GM21423 (cell line): ENCODE data around the gene CLIC4.
A peak's percentile ranks its signal among the peaks of the same experiment; 100 is the strongest.
"Not testable (repeated sequence)": the region's sequence is repeated elsewhere in the genome, so short reads cannot be mapped to it uniquely, and the experiment has no call there.

ENCODE experiments used
- ATAC-seq: cut with Tn5 transposase; IDR thresholded peaks from one replicate; pipeline ENCODE4 v1.9.1; 2021; ENCODE audit warnings: mild to moderate bottlenecking, moderate library complexity; ENCODE audit not compliant: unreplicated experiment

Gene CLIC4

DNA sequence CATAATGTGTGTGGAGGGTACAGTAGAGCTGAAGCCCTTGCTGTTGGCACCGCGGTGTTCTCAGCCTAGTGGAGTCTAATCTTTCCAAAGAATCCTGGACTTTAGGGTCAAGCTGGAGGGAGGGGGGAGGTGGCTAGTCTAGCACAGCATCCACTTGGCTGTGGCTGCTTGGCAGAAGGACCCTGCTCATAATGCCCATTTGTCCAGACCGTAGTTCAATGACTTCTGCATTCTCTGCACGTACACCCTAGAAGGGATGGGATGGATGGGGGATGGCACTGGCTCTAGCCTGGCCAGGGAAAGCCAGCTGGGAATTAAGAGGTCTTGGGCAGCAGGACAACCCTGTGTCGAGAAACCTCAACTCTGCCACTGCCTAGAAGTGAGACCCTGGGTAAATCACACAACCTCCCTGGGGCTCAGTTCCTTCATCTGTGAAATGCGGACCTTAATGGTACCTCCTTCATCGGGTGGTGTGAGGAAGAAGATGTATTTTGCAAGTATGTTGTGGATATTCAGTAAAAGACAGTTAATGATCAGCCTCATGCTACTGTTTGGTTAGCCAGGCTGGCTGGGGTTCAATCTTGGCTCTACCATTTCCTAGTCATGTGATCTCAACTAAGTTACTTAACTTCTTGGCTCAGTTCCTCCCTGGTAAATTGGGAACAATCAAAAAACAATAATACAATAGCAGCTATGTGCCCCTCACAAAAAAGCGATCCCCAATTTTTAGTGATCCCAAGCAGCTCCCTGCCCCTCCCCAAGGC lies 27.2 kb upstream of the CLIC4 start:
- no peak for ATAC-seq

DNA sequence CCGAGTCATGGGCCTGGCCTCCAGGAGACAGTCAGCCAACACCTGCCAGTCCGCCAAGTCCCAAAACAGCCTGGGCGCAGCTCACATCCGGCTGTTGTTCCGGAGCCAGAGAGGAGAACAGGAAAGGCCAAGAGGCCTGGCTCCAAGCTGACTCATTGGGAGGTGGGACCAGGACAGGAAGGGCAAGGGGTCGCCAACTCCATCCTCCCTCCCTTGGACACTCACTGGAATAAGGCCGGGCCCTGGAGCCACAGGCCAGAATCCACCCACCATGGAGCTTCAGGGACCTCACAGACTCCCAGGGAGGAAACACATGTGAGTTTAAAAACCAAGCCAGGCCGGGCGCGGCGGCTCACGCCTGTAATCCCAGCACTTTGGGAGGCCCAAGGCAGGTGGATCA lies 25.1 kb upstream of the CLIC4 start:
- ATAC-seq: no peak

- no peak for ATAC-seq
Measured at GRCh38 chr1:24721533-24721932, 23.7 kb upstream of the CLIC4 start.

GRCh38 chr1:24722073-24723035 lies 22.9 kb upstream of the CLIC4 start:
- ATAC-seq: not testable (repeated sequence)

- no peak for ATAC-seq
Measured at GRCh38 chr1:24724345-24725208, 20.7 kb upstream of the CLIC4 start.

DNA sequence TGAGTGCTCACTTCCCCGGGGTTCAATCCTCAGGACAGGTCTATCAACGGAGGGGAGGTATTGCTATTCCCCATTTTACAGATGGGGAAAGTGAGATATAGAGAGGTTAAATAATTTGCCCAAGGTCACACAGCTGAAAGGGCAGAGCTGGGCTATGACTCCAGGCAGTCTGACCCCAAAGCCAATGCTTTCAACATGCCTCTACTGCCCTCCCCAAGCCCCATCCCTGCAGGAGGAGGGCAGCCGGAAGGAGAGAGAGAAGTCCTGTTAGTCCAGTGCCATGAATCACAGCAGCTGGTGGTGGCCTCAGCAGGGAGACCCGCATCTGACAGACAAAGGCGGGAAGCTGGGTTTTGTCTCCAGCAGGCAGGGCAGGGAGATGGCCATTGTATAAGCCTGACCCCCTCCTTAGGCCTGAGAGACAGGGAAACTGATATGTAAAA lies 20.0 kb upstream of the CLIC4 start:
- ATAC-seq: no peak

- ATAC-seq: no peak
Measured at GRCh38 chr1:24726741-24727140, 18.5 kb upstream of the CLIC4 start.

GRCh38 chr1:24727501-24728216 lies 17.6 kb upstream of the CLIC4 start:
- ATAC-seq: no peak

DNA sequence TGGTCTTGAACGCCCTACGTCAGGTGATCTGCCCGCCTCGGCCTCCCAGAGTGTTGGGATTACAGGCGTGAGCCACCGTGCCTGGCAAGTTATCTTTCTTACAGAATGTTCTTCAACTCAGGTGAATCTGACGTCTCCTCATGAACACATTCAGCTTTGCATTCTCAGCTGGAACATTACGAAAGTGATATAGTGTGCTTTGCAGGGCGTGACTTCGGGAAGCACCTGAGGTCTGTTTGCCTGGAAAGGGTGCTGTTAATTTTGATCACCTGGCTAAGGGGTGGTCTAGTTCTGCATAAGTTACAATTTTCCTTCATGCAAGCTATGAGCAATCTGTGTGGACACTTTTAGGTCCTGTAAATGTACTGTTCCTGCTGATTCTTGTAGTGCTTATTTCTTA lies 16.3 kb upstream of the CLIC4 start:
- ATAC-seq: no peak

DNA sequence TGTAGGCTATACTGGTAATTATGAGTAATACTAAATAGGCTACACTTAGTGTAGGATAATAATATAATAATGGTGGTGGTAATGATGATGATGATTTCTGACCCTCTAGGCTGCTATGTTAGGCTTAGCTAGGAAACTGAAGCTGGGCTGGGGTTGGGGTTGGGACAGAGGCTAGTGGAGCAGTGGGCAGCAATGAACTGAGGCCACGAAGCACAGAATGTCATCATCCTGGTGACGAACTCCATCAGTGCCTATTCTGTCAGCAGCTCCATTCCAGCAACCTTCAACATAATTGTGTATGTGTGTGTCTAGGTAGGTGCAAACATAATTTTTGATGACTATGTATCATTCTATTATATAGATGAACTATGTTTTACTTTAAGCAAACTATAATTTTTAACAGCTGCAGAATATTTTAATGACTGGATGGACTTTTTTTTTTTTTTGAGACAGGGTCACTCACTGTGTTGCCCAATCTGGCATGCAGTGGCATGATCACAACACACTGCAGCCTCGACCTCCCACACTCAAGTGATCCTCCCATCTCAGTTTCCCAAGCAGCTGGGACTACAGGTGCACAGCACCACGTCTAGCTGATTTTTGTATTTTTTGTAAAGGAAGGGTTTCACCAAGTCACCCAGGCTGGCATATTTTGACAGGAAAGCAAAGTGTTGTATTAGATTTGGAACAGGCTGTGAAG lies 12.9 kb upstream of the CLIC4 start:
- no peak for ATAC-seq

DNA sequence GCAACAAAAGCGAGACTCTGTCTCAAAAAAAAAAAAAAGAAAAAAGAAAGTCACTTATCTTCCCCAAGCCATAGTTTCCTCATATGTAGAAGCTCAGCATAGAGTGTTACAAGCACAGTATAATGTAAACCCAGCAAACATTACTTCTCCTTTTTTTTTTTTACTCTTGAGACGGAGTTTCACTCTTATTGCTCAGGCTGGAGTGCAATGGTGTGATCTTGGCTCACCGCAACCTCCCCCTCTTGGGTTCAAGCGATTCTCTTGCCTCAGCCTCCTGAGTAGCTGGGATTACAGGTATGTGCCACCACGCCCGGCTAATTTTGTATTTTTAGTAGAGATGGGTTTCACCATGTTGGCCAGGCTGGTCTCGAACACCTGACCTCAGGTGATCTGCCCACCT lies 11.9 kb upstream of the CLIC4 start:
- peak; percentile 68 for ATAC-seq

DNA sequence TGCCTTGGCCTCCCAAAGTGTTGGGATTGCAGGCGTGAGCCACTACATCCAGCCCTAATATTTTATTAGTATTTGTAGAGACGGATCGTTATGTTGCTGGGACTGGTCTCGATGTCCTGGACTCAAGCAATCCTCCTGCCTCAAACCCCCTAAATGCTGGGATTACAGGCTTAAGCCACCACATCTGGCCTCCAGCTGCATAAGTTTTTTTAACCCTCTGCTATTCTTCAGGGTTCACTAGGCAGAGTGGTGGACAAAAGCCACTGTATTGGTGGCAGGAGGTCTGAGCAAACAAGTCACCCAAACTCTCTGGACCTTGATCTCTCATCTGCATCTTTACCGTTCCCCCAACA lies 10.1 kb upstream of the CLIC4 start:
- ATAC-seq: no peak

GRCh38 chr1:24735509-24736375 lies 9.5 kb upstream of the CLIC4 start:
- ATAC-seq: no peak

DNA sequence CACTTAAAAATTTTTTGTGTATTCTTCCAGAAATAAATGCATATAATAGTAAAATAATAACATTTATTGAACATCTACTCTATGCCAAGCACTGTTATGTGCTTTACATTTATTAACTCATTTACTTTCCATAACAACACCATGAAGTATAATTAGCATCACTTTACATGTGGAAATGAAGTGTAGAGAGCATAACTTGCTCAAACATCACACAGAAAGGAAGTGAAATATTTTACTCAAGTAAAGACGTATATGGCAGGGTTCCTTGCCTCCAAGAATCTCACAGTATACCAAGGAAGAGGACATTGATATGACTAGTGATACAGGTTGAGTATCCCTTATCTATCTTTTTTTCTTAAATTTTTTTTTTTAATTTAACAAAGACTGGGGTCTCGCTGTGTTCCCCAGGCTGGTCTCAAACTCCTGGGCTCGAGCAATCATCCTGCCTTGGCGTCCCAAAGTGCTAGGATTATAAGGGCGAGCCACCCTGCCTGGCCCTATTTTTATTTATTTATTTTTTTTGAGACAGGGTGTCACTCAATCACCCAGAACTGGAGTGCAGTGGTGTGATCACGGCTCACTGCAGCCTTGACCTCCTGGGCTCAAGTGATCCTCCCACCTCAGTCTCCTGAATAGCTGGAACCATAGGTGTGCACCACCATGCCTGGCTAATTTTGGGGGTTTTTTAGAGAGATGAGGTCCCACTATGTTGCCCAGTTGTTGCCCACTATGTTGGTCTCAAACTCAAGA lies 7.7 kb upstream of the CLIC4 start:
- no peak for ATAC-seq

DNA sequence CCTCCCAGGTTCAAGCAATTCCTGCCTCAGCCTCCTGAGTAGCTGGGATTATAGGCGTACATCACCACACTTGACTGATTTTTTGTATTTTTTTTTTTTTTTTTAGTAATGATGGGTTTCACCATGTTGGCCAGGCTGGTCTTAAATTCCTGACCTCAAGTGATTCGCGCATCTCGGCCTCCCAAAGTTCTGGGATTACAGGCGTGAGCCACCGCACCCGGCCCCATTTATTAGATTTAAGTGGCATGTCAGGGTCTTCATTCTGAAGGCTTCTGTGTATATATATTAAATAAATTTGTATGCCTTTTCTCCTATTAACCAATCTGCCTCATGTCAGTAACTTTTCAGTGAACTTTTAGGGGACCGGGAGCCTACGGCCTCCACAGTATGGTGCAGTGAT lies 6.0 kb upstream of the CLIC4 start:
- ATAC-seq: no peak

DNA sequence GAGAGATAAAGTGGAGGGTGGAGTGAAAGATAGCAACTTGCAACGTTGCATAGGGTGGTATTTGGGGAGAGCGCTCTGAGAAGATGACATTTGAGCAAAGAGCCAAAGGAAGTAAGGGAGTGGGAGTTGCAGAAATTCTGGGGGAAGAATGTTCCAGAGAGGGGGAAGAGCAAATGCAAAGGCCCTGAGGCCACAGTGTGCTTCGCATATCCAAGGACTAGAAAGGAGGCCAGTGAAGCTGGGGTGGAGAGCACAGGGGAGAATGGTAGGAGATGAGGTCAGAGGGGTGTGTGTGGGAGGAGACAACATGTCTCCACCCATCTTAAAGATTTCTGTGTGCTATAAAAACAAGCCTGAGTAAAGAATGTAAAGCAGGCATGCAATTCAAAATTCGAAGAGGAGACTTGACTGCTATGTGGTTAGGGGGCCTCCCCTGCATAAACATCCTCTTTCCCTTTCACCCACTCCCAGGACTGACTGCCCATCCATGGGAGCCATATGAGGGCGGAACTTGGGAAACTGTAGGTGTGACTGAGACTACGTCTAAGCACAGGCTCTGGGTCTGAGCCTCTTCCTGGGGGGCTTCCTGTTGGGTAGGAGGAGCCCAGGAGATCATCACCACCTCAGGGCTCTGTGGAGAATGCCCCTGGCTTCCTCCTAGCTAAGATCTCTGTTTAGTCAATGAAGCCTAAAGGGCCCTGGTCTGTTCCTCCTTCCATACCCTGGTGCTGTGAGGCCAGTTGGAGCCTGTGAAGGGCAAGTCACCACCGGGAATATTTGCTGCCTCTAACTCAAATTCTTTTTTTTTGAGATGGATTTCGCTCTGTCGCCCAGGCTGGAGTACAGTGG lies 2.9 kb upstream of the CLIC4 start:
- no peak for ATAC-seq
